Activated T-helper 9 cell treated with anti-CD3 and anti-CD28 coated beads, Interleukin-2, amount 50 U/mL, for 16 hours (primary cell): ENCODE results near the gene NTN1.

Source experiments
- DNase-seq: peaks from one replicate; pipeline ENCODE4 v3.0.0-alpha.2; 2020; ENCODE audit warnings: low read depth

NTN1 gene

GRCh38 chr17:9232591-9233270 is 211.4 kb downstream of the NTN1 start:
- no peak for DNase-seq

- no peak for DNase-seq
Measured at GRCh38 chr17:9233271-9233599, 211.9 kb downstream of the NTN1 start.

DNA sequence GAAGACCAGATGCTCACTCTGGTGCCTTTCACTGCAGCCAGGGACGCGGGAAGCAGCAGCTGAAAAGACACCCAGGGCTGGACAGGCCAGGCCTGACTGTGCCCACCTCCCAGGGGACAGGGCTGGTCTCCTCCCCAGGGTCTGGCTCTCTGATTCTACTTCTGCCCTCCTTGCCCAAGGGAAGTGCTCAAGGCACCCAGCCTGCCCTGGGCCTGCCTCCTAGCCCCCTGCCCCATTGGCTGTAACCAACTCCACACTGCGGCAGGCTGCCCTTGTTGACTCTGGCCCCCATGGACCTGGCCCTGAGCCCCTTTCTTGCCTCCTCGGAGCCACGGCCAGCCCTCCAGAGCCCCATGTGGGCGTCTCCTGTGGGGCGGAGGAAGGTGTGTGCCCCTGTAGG is 212.5 kb downstream of the NTN1 start:
- no peak for DNase-seq

DNA sequence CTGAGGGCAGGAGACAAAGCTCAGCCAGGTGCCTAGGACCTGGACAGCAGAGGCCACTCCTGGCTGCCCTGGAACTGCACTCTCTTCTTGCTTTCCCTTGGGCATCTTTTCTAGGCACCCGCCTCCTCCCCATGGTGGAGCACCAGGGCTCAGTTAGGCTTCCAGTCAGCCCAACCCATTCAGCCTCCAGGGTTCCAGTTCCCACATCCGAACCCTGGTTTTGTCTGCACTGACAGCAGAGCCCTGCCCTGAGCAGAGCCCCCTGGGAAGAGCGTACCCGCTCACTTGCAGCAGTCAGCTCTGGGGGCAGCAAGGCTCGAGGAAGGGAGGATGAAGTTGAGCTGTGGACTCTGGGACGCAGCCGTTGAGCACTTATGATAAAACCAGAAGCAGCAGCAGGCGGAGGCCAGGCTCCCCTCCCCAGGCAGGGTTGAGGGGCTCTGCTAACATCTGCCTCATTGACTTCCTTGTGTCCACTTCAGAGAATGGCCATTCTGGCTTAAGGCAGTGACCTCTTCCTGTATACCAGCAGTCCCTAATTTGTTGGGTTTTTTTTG is 213.2 kb downstream of the NTN1 start:
- no peak for DNase-seq

GRCh38 chr17:9235346-9235745 is 214.0 kb downstream of the NTN1 start:
- no peak for DNase-seq

DNA sequence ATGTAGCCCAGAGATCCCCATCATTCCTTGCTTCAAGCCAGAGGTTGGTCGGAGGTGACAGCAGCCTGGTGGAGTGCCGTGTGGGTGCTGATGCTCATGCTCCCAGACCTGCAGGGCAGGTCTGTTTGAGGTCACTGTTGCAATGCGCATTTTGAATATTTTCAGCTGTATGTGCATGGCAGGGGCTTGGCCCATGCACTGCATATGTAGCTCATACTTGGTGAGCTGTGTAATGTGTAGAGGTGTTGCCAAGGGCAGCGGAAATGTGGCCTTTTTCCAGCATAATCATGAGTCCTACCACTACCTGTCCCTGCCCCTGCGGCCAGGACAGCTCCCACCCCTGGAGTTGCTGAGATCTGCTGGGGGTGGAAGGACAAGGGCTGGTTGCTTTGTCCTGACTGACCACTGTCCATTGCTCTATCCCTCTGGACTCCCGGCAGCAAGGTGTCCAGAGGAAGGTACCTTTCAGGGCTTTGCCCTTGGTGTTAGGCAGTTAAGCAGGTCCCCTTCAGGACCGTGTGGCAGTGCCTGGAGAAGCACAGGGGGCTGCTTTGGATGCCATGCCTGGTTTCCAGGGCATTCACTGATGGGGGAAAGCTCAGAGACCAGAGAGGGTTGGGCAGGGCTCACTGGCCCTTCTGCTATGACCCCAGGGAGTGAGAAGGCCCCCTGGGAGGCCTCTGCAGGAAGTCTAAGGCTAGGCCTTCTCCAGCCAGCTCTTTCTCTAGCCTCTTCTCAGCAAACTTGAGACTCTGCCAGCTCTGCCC is 215.2 kb downstream of the NTN1 start:
- no peak for DNase-seq

GRCh38 chr17:9237053-9237410 is 215.7 kb downstream of the NTN1 start:
- DNase-seq, result no peak

GRCh38 chr17:9237661-9238301 is 216.5 kb downstream of the NTN1 start:
- DNase-seq, result no peak

GRCh38 chr17:9238340-9239245 is 217.3 kb downstream of the NTN1 start:
- DNase-seq, result no peak

GRCh38 chr17:9239246-9239792 is 218.0 kb downstream of the NTN1 start:
- no peak for DNase-seq

GRCh38 chr17:9239793-9240658 is 218.7 kb downstream of the NTN1 start:
- peak; percentile 57 for DNase-seq

DNA sequence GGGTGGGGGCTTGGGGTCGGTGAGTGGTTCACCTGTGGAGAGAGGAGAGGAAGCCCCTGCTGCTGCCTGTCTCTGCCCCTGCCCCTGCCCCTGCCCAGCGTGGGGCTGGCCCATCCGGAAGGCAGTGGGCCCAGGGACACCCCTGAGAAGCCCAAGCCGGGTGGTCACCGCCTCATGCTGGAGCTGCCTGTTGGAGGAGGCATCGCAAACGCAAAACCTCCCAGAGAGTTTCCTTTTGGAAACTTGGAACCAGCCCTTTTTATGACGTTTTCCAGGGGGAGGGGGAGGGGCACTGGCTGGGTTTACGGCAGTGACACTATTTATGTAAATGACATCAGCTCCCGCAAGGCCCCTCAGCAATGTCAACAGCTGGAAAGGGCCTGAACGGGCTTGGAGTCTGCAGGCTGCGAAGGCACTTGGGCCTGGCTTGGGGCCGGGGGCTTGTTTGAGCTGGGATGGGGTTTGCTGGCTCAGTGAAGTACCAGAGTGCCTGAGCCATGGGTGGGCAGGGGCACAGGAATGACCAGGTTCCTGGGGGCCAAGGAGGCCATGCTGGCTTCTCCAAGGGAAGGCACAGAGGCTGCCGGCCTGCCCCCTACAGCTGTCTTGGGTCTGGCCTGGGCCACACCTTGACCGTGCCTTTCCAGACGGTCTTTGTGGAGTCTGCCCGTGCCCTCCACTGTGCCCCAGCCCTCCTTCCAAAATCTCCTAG is 219.5 kb downstream of the NTN1 start:
- DNase-seq, result no peak

- DNase-seq, result no peak
Measured at GRCh38 chr17:9241371-9241712, 220.0 kb downstream of the NTN1 start.

- DNase-seq, result no peak
Measured at GRCh38 chr17:9241774-9242496, 220.6 kb downstream of the NTN1 start.

GRCh38 chr17:9242497-9242881 is 221.2 kb downstream of the NTN1 start:
- DNase-seq, result no peak

GRCh38 chr17:9242983-9243382 is 221.7 kb downstream of the NTN1 start:
- DNase-seq, result no peak

DNA sequence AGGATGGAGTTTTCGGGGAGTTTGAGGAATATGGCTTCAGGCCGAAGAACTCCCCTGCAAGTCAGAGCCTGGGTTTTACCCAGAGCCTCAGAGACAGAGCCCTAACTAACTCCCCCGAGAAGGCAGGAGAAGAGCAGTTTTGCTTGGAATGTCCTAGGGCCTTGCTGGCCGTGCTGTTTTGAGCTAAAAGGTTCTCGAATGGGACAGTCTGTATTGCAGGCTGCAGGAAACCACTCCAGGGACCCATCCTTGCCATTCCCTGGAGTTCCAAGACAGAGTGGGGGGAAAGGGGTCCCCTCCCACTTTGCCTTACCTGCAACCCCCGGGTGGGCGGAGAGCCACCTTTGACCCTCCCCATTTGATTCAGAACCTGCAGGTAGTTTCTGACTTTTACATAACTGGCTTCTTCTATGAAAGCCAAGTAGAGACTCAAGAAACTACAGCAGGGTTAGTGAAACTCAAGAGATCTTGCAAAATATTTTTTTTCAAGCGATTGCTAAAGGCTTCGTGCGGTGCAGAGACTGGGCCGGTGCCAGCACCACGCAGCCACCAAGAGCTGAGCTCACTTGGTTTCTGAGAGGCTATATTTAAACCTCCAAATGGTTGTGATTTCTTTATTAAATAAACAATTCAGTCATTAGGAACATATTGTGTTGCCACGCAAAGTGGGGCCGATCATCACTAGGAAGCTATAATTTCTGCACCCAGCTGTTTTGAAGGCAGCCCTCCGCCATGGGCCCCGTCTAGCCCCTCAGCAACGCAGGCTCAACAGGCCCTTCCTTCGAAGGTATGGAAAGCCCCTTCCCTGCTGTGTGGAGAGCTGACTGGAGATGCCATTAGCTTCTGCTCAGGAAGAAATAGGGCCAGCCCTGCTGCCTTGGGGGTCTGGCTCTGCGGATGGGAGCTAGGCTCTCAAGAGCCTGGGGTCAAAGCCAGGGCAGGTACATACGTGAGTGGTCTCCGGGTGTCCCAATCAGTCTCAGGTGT is 223.0 kb downstream of the NTN1 start:
- DNase-seq, result no peak

DNA sequence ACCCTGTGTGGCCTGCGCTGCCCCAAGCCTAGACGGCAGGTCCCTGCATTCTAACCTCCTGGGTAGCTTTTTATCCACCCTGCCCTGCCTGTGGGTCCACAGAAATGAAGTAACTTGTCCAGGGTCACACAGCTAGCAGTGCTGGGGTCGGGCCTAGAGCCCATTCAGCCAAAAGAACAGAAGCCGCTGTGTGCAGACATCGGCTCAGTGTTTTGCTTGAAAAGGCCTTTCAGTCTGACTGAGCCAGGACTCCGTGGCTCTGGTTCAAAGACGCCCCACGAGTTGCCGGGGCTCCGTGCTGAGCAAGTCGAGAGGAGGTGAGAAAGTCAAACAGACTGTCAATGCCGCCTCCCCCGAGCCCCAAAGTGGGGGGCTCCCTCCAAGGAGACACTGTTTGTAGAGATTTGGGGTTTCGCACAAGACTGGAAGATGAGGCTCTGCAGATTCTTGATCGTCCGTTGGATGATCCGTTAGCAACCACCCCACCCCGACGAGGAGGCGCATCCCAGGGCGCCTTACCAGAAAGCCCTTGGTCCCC is 226.2 kb downstream of the NTN1 start:
- DNase-seq, result no peak
